Daoy (cell line): ENCODE data around the gene QSOX1. TPM values are rescaled to one million over a fixed set of nuclear protein-coding genes. Genes with fewer than 3 reads are reported as not detected.

Source experiments
- DNase-seq: peaks from one replicate; pipeline ENCODE4 v3.0.0-alpha.2; 2015; ENCODE audit warnings: low read depth
- total RNA-seq: library from RNA; depleted of rRNA; stranded (reverse); fragments of >200 nt; shearing (Covaris generic); gene quantifications from 2 replicates; pipeline ENCODE4 v1.2.3, GENCODE V29; 2014

QSOX1 gene
- total RNA-seq, 1 experiment from 2014 or later = 155 TPM

DNA sequence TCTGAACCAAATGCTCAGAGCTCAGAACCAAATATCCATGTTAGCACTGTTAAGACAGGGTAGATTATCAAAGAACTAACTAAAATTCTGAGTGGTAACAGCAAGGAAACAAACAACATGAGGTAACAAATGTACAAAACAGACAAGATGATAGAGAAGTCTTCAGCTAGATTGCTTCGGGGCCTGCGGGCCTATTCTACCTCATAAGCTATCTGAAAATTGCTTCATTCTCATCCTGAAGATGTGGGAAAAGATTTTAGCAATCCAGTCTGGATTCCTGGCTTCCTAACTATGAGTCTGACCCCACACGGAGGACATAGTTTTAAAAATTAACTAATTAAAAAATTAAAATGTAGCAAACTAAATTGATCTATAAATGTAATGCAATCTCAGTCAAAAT lies 9.2 kb upstream of the QSOX1 start:
- no peak for DNase-seq

DNA sequence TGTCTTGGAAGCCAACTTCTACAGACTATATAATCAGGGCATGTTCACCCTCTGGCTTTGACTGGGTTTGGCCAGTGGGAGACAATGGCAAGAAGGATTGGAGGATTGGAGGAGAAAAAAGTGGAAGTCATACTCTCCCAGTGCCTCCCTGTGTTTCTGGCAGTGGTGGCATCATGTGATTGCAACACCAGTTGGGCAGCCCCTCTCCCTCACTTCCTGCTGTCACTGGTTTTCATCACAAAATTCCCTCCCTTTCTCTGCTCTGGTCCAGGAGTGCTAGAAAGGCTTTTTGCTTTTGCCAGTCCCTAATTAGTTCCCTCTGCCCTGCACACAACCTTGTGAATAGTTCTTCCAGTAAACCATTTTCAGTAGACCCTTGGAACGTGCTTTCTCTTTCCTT lies 3.7 kb upstream of the QSOX1 start:
- DNase-seq = peak; percentile 35

DNA sequence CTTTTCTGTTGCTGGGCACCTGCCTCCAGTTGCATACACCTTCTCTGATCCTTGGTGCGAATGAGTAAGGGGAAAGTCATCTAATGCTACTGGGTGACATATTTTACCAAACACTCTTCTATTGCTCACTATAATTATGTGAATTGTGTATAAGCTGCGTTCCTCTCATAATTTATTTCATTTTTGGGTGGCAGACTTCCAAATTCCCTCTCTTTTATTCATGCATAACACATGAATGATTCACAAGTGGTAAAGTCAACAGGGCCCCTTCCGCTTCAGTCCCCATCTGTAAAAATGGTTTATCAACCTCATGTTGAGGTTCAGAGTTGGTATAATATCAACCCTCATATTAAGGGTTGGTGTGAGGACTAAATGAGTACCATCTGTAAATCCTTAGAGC lies 3.2 kb upstream of the QSOX1 start:
- DNase-seq = peak; percentile 76

DNA sequence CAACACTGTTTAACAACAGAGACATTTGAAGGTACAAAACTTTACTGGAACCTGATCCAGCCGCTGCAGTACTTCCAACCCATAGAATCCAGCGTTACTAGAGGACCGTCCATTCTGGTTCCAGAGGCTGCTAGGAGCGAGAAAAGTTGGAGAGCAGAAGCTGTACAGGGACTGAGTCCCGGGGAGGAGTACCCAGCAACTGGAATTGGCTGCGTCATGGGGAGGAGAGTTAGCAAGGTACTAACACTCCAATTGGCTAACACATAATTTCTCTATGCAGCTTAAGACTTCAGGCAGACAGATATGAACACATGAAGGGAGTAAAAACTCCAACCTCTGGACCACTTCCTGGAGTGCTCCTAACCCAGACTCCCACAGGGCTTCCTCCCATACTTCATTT lies 2.1 kb upstream of the QSOX1 start:
- no peak for DNase-seq

DNA sequence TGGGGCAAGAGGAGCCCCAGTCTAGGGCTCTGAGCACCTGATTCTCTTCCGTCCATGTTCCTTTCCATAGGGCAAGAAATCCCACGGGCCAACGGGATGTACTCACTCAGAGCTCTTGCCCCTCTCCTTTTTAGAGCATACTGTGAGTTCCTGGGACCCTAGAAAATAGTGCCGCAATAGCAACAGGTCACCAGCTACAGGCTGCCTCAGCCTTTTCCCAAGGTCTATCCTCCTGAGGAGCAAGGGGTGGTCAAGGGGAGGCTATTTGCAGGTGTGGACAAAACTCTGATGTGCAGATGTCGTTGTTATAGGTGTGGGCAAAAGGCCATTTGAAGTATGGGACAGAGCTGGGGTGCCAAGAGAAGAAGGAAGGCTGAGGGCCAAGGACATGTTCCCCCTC lies 1.6 kb upstream of the QSOX1 start:
- DNase-seq = no peak

DNA sequence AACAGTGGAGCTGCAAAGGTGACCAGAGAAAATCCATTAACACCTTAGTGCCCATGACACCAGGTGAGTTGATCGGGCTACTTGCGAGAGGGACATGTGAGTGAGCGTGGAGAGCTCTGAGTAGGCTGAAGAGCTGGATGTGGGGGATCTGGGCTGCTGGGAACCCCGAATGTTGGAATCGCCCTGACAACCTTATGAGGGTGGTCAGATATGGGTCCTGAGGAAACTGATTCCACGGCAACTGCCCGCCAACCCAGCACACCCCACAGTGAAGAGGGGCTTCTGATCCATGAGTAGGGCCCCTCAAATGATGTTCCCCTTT lies 705 bp upstream of the QSOX1 start:
- no peak for DNase-seq

DNA sequence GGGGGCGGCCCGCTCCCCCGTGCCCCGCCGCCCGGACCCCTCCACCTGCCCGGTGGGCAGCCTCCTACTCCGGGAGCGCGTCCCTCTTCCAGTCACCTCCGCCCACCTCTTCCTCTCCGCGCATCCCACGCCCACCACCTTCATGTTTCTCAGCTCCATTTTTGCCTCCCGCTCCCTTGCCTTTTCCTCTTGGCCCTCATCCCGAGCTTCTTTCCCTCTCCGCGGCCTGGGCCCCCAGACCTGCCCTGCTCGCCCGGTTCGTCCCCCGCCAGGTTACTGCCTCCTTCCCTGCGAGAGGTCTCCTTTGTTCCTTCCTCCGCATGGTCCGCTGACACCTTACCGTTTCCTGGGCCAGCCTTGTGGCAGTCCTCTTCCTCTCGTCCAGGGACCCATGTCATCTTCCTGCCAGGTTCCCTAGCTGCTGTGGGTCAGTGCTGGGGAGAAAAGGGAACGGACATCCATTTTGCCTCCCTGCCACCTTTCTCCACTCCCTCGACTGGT lies 563 bp downstream of the QSOX1 start:
- peak; percentile 41 for DNase-seq

DNA sequence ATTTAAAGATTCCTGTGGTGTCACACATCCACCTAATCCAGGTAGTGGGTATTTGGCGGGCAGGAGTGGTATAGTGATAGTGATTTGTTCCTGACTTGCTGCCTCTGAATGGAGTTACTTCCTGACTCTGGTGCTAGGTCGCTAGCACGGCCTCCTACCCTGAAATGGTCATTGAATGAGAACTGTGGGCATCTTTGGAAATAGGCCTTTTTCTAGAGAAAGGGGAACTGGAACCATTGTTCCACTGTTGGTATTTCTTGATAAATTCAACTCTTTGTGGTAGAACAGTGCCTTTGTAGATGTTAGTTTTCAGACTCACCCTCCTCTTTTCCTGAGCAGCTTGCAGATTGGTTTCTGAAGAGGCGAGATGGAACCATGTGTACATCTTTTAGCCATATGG lies 1.5 kb downstream of the QSOX1 start:
- no peak for DNase-seq

DNA sequence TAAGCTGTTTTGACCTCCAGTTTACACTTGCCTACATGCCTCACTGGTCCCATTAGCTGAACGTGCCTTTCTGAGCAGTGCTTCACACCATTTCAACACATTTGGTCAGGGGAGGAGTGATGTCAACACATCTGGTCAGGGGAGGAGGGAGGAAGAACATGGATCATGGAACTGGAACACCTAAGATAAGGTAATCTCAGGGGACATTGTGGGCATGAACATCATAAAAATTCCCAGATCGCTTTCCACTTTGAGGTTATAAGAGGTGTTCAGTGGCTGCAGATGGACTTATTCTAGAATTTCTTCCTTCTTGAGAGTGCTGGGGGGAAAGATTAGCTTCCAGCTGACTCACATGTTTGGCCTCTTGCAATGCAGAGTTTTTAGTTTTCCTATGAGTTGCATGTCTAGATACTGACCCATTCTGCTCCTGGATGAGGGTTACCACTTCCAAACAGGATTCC lies 2.0 kb downstream of the QSOX1 start:
- DNase-seq = peak; percentile 51

DNA sequence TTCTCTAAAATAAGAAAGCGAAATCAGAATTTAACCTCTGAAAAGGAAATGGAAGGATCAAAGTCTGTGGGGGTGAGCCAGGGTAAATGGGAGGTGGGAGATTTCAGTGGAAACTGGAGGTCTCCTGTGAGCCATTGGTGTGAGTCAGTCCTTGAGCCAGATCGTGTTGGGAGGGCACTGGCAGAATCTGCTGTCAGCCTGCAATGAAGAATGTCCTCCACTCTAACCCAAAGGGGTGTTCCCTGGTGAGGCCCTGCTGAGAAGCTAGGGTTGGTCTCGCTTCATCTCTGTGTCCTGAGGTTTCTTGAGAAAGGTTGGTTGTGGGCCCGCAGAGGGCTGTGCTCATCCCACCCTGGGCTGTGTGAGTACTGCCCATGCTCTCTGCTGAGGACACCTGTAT lies 2.4 kb downstream of the QSOX1 start:
- peak; percentile 62 for DNase-seq

DNA sequence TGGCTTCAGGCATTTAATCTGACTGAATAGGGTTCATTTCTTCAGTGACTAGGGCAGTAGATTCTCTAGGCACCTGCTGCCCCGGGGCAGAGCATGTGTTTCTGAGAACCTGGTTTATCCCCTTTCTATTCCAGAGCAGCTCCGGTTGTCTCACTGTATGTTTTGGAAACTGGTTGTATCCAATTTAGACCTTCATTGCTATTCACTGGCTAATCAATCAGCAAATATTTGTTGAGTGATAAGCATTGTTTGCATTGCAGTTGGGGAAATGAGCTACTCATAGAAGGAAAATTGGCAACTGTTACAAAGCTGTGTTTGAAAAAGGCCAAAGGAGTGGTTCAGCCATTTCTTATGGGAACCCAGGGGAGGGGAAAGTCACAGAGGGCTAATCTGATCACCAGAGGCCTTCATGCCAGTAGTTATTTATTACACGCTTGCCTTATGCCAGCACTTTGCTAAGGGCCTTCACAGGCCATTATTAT lies 2.9 kb downstream of the QSOX1 start:
- DNase-seq = no peak

DNA sequence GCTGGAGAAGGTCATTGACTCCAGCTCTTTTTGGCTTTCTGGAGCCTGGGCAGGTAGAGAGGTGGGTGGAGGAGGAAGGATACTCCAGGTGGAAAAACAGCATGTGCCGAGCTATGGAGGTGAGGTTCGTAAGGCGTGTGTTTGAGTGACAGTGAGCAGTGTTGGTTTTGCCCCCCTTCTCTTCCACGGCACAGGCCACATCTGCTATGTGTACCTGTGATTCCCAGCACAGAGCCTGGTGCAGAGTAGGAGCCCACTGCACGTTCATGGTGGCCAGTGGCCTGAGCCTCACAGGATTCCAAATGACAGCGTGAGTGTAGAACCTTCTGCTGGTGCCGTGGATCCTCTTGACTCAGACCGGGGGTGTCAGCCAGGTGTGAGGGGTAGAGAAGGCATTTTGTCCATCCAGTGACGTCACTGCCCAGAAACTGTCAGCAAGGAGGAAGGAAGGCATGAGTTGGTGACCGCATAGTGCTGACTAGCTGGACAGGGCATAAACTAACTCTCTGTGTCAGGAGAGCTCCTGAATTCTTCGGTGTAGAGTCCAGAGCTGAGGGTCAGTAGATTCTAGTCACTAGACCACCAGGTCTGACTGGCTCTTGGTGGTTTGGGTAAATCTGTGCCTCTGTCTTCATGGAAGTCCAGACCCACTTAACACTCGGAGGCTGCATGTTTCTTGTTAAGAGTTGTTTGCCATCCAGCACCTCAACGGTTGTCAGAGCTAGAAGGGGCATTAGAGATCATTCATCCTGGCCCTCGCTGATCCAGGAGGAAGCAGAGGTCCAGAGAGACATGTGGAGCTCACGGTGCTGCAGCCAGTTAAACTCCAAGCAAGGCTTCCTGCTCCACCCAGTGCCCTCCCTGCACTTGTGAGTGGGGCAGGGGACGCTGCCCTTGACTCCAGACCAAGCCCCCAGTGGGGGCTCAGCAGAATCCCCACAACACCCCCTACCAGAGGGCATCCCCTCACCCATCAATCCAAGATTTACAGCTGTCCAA lies 3.8 kb downstream of the QSOX1 start:
- DNase-seq = no peak

DNA sequence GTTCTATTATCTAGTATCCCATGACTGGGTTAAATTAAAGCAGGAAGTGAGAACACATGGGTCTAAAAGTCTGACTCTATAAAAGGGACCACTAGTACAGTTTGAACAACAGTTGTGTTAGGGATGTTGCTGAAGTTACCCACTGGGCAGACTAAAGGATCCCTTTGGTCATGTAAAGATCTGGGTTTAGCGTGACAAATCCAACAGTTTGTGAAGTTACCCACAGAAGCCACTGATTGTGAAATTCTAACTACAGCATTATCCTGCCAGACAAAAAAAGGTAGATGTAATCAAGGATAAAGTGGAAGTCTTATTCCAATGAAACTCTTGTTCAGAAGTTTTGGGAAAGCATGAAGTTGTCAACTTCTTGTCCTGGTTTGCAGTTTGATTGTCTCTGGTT lies 5.7 kb downstream of the QSOX1 start:
- DNase-seq = no peak

DNA sequence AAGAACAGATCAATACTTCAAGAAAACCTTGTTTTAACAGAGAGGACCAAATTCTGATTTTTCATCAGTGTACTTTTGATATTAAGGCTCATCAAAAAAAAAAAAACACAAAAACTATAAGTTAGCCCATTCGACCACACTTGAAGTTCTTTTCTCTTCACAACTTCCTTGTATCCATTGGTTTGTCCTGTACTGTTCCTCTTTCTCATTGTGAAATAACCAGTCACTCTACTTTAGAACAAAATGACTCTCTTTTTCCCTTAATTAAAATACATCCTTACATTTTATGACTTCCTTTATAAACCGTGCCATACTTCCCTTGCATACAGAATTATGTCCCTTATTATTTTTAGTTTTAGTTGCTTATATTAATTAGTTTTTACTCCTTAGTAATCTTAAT lies 8.4 kb downstream of the QSOX1 start:
- no peak for DNase-seq

DNA sequence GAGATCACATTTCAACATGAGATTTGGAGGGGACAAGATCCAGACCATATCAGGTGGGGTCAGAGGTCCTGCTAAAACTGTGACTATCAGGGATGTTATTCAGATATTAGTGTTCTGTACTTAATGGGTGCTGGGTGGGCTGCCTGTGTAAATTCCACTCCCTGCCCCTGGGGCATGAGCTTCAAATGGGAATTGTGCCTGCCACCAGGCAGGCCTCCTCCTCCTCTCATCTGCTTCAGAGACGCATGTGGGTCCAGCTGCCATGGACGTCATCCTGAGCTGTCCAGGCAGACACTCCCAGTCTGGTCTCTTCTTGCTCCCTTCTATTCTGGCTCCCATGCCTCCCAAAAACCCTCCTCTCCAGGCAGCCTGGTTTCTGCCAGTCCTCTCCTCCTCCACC lies 10.4 kb downstream of the QSOX1 start:
- no peak for DNase-seq

DNA sequence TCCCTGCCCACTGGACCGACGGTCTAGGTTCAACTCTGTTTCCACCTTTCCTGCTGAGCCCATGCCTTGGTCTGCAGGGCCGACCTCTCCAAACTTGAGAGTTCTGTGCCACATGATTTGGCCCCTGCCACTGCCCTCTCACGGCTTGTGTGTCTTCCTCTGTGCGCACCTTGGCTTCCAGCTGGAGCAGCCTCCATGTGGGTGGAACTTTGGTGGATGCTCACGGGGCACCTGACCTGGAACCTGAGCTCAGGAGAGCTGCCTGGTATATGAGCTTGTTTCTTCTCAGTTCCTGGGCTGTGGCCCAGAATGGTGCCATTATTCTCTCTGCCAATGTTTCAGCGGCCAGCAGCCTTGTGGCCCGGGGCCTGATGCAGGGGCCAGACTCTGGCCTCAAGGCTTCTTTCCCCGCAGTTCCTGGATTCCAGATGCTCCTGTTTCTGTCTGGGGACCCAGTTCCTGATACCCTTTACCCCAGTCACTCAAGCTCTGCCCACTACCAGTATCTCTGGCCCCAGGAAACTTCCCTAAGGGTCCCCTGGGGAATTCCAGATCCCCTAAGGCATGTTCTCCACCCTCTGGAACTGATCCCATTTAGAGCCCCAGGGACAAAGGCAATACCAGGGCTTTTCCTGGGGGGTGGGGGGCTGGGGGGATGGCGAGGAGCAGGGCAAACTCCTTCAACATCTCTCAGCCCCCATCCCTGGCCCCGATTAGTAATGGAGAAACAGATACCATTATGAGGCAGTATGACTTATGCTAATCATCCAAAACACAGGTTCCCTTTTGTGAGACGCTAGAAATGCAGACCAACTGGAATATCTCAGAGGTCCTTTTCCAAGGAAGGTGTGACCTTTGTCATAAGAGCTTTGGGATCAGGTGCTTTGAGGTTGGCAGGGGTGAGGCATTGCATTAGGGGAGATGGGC lies 11.1 kb downstream of the QSOX1 start:
- DNase-seq = no peak

DNA sequence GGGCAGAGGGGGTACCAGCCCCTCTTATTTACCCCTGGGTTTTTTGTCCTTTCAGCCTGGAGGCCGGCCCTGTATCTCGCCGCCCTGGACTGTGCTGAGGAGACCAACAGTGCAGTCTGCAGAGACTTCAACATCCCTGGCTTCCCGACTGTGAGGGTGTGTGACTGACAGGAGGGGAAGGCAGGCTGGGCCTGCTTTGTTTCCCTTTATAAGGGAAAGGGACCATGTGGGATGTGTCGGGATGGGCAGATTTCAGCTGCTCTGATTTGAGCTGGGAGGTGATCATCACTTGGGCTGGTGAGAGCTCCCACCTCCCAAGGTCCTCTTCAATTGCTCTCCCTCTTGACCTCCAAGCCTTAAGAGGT lies 11.7 kb downstream of the QSOX1 start:
- DNase-seq = no peak

DNA sequence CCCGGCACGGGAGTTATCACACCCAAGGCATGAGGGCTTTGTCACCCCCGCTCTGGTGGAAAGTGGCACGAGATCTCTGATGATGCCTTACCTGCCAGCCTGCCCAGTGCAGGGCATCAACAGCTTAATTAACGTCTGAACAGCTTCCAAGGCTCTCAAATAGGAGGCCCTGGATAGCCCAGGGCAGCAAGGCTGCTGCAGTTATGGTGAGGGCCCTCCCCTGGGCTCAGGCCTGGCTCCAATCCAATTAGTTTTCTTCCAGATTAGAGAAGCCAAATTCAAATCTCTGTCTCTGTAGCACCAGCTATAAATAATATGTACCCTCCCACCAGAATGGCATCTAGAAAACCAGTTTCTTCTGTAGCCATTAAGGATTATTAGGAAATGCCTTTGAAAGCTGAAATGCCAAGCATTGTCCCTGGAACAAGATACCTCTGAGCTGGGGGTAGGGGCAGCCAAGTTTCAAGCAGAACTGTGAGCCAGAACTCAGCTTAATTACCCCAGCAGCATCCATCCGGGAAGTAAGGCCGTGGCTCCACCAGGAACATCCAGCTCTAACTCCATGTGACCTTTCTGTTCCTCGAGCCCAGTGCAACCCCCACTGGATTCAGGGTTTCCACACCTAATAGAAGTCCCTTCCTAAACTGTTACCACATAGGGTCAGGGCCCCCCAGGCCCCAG lies 12.5 kb downstream of the QSOX1 start:
- DNase-seq = no peak

DNA sequence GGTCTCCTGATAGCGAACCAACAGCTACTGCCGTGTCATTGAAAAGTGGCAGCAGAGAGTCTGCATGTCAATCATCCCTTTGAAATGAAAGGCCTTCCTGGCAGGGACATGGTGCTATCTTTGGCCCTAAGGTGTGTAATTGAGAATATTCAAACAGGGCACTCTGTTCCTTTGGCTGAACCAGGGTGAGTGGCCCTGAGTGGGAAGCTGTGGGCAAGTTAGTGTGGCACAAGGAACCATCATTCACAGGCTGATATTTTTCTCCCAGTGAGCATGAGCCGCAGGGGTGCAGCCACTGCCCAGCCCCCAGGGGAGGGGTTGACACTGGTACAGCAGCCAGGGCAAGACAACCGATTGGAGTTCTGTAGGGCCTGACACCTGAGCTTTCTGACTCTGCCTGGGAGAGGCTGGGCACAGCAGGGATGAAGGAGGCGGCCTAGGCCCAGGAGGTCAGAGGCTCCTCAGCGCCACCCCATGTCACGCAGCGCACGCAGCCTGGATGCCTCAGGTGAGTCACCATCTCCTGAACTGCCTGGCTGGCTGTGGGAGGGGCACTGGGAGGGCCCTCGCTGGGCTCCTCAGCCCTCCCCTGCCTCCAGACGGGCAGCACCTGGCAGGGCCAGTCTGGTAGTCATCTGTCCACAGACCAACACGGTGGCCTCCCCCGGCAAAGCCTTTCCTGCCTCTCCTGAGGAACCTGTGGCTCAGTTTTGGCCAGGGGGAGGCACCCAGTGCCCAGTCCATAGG lies 13.2 kb downstream of the QSOX1 start:
- peak; percentile 83 for DNase-seq

DNA sequence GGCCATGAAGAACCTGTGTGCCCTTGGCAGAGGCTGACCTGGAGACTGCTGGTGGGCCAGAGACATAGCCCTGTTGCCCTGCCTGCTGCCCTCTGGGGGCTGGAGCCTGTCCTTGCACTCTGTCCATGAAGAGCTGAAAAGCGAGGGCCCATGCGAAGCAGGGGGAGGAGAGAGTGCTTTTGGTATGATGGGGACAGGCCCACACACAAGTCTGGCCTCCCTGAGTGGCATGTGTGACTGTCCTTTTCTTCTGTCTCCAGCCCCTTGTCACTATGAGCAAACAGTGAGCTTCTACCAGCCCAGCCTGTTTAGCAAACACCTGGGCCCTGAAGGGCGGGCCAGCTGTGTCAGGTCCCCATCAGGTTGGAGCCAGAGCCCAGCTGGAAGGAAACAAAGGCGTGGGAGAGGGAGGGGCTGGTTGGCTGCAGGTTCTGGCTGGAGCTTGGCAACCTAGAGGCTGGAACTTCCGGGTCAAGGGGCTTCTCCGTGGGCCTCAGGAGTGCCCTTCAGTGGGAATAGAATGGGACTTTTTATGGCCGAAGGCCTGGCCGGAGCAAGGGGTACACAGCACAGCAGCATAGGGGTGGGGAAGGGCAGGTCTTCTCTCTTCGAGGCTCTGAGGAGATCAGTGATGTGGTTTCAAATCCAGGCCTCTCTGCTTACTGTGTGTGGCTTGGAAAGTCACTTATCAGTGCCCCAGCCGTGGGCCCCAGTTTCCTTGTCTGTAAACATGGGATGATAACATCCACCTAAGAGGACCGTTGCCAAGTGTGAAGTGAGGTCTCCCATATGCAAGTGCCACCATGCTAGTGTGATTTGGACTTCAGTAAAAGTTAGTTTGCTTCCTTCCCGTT lies 14.3 kb downstream of the QSOX1 start:
- DNase-seq = peak; percentile 57
